HG02759 (cell line): ENCODE measurements around the gene CETP.

ENCODE experiments used
- ATAC-seq: cut with Tn5 transposase; IDR thresholded peaks from one replicate; pipeline ENCODE4 v1.9.1; 2021; ENCODE audit warnings: mild to moderate bottlenecking, moderate library complexity; ENCODE audit not compliant: unreplicated experiment

Gene CETP

GRCh38 chr16:56961851-56962281, at the start of gene CETP:
TSS of gene CETP (plus strand) at chr16:56961950. CDS start at chr16:56961980, 30 bp downstream.
- no peak for ATAC-seq

GRCh38 chr16:56912746-56913708, 48.7 kb upstream of the CETP start:
- no peak for ATAC-seq

GRCh38 chr16:56914896-56915295, 46.9 kb upstream of the CETP start:
- no peak for ATAC-seq

GRCh38 chr16:56915336-56916119, 46.2 kb upstream of the CETP start:
- no peak for ATAC-seq

GRCh38 chr16:56916571-56917403, 45.0 kb upstream of the CETP start:
- ATAC-seq: peak; percentile 76

GRCh38 chr16:56918467-56919012, 43.2 kb upstream of the CETP start:
- ATAC-seq: no peak

GRCh38 chr16:56919099-56919800, 42.5 kb upstream of the CETP start:
- no peak for ATAC-seq

GRCh38 chr16:56921571-56921970, 40.2 kb upstream of the CETP start:
- ATAC-seq: no peak

GRCh38 chr16:56923481-56924091, 38.2 kb upstream of the CETP start:
- no peak for ATAC-seq

- no peak for ATAC-seq
Measured at GRCh38 chr16:56927471-56927870, 34.3 kb upstream of the CETP start.

- ATAC-seq: no peak
Measured at GRCh38 chr16:56929639-56930038, 32.1 kb upstream of the CETP start.

- ATAC-seq: no peak
Measured at GRCh38 chr16:56930486-56931270, 31.1 kb upstream of the CETP start.

GRCh38 chr16:56931271-56931891, 30.4 kb upstream of the CETP start:
- peak; percentile 40 for ATAC-seq

GRCh38 chr16:56931892-56932720, 29.6 kb upstream of the CETP start, which contains the start of gene HERPUD1:
TSS of gene HERPUD1 (plus strand) at chr16:56932142. CDS start at chr16:56932245, 103 bp downstream.
- ATAC-seq: peak; percentile 90

GRCh38 chr16:56932721-56933619, 28.8 kb upstream of the CETP start:
- peak; percentile 5 for ATAC-seq
